Esophagus squamous epithelium (tissue), 4 donors: Measurements from ENCODE around the gene VEPH1.

Experiments used
- POLR2A ChIP-seq, 4 donors: fragments of 450-650 bp; IDR thresholded peaks; one replicate each; pipeline ENCODE4 v1.6.1; 2017; ENCODE audit warnings: antibody characterized with exemption in 4 of 4, mild to moderate bottlenecking in 4 of 4, moderate library complexity in 3 of 4
- TF ChIP-seq, protein P1 (sequence below), 6 experiments: fragments of 450-650 bp in 4 of 6; fragments of 200-600 bp in 2 of 6; sonication (generic) in 2 of 6; IDR thresholded peaks; one replicate each; pipeline ENCODE4 v1.5.1; 2016 to 2019; ENCODE audit warnings: antibody characterized with exemption in 6 of 6, mild to moderate bottlenecking in 4 of 6, moderate library complexity in 4 of 6

DNA sequence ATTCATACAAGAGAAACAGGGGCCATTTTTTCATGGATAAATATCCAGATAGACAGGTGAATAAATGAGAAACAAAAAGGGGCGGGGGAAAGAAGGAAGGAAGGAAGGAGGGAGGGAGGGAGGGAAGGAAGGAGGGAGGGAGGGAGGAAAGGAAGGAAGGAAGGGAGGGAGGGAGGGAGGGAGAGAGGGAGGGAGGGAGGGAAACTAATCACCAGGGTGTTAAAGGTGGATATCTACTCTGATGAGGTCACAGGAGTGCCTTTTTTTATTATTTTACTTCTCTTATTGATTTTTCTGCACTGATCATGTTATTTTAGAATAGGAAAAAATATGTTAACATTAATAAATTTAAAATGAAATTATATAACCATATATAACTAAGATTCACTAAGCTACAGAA, 10.4 kb upstream of the VEPH1 start:
- TF ChIP-seq, protein P1, sequence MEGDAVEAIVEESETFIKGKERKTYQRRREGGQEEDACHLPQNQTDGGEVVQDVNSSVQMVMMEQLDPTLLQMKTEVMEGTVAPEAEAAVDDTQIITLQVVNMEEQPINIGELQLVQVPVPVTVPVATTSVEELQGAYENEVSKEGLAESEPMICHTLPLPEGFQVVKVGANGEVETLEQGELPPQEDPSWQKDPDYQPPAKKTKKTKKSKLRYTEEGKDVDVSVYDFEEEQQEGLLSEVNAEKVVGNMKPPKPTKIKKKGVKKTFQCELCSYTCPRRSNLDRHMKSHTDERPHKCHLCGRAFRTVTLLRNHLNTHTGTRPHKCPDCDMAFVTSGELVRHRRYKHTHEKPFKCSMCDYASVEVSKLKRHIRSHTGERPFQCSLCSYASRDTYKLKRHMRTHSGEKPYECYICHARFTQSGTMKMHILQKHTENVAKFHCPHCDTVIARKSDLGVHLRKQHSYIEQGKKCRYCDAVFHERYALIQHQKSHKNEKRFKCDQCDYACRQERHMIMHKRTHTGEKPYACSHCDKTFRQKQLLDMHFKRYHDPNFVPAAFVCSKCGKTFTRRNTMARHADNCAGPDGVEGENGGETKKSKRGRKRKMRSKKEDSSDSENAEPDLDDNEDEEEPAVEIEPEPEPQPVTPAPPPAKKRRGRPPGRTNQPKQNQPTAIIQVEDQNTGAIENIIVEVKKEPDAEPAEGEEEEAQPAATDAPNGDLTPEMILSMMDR (IDR thresholded peaks at IDR 0.05): no peak
- no peak for TF ChIP-seq POLR2A (IDR thresholded peaks at IDR 0.05)
